GM21423 (cell line): ENCODE data around the gene MCM3AP.

Experiments
- ATAC-seq: cut with Tn5 transposase; IDR thresholded peaks from one replicate; pipeline ENCODE4 v1.9.1; 2021; ENCODE audit warnings: mild to moderate bottlenecking, moderate library complexity; ENCODE audit not compliant: unreplicated experiment

The MCM3AP gene

GRCh38 chr21:46189213-46189958 lies 96.0 kb downstream of the MCM3AP start:
- ATAC-seq: no peak

DNA sequence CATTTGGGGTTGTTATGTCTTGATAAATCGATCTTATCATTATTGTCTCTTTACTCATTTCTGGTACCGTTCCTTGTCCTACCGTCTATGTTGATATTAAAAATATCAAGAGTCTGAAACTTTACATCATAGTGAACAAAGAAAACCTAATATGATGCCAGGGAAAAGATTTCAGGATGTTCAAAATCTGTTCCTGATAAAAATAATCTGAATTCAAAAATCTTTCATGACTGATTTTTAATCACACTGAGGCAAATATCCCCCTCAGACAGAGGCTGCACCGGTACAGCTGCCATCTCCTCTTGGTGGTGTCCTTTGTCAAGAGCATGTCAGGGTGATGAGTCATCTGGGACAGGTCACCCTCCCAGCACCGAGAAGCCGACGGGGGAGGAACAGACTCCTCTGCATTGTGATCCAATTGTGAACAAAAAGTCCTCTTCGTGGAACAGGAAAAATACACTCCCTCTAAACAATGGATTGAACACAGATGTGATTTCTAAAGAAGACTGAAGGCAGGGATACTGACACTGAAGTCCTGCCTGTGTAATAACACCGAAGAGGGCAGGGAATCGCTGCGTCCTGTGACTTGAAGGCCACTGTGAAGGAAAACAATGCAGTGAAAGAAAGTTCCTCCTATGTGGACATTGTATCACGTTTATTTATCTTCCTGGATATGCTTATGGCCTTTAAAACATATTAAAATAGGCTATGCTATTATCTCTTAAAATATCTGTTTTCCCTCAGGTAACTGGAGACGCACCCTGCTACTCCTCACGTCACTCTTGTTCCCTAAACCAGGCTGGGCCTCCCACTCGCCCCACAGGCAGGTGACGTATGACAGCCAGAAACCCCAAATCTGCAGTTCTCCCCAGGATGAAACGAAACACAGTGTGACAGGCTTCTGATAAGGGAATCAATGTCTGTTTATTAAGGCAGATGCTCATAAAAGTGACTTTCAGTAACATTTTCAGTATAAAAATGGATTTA lies 96.9 kb downstream of the MCM3AP start:
- no peak for ATAC-seq

- ATAC-seq: no peak
Measured at GRCh38 chr21:46187814-46188213, 97.6 kb downstream of the MCM3AP start.

DNA sequence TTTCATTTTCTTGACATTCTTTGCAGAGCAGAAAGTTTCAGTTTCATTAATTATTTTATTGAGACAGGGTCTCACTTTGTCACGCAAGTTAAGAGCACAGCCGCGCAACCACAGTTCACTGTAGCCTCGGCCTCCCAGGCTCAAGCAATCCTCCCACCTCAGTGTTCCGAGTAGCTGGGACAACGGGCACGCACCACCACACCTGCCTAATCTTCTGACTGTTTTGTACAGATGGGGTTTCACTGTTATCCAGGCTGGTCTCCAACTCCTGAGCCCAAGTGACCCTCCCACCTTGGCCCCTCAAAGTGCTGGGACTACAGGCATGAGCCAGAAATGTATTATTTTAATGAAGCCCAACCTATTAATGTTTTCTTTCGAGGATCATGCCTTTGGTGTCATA lies 98.2 kb downstream of the MCM3AP start:
- ATAC-seq: no peak

- no peak for ATAC-seq
Measured at GRCh38 chr21:46185716-46186115, 99.7 kb downstream of the MCM3AP start.
